NCI-H1694 treated with DMSO at 0.1 percent for 48 hours (cell line): ENCODE results near the gene SP110.
"Not testable (repeated sequence)": the region's sequence is repeated elsewhere in the genome, so short reads cannot be mapped to it uniquely, and the experiment has no call there.

ENCODE experiments used
- DNase-seq: peaks from one replicate; lab custom pipeline; 2025; lab: John Stamatoyannopoulos, UW

The SP110 gene

GRCh38 chr2:230224458-230224857 lies 4.7 kb upstream of the SP110 start:
- DNase-seq = no peak

DNA sequence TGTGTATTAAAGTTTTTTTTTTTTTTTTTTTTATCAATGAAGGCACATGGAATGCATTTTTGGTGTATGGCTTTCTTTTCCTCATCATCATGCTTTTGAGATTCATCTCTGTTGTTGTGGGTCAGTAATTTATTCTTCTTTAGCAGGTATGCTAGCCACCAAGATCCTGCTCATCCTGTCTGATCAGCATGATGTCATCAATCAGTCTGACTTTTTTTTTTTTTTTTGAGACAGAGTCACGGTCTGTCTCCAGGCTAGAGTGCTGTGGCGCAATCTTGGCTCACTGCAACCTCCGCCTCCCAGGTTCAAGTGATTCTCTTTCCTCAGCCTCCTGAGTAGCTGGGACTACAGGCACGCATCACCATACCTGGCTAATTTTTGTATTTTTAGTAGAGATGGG lies 3.0 kb upstream of the SP110 start:
- DNase-seq = not testable (repeated sequence)

GRCh38 chr2:230221493-230221892 lies 1.7 kb upstream of the SP110 start:
- DNase-seq = no peak

DNA sequence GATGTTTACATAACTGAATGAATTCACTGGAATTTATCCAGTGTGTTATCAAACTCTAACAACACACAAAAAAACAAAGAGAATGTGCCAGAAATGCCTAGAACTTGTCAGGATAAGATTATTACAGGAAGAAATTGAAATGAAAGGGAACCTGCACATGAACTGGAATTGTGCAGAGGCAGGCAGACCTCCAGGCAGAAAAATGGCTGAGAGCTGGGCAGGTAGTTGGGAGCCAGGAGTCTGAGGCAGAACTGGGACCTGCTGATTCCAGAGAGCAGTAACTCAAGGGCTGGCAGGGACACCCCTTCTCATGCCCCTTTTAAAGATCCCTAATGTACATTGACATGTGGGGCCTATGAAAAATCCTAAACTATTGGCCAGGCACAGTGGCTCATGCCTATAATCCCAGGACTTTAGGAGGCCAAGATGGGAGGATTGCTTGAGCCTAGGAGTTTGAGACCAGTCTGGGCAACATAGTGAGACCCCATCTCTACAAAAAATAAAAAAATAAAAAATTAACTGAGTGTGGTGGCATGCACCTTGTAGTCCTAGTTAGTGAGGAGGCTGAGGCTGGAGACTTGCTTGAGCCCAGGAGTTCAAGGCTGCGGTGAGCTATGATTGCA lies 674 bp upstream of the SP110 start:
- no peak for DNase-seq

- DNase-seq = no peak
These were observed 1.4 kb downstream of the SP110 start for GRCh38 chr2:230218421-230218820.

GRCh38 chr2:230217424-230217823 lies 2.4 kb downstream of the SP110 start:
- DNase-seq = no peak

DNA sequence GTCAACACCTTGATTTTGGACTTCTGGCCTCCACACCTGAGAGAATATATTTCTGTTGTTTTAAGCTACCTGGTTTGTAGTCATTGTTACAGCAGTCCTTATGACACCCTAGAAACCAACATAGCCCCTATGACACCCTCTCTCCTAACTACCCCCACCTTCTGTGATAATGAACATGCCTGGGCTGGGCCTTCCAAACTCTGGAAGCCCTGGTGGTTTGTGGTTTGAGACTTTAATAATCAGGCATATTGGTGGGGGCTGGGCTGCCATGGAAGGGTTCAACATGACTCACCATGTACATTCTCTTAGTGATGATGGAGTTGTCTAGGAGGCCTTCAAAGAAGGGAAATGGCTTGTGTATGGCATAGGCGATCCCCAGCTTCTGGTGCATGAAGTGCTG lies 3.3 kb downstream of the SP110 start:
- no peak for DNase-seq

DNA sequence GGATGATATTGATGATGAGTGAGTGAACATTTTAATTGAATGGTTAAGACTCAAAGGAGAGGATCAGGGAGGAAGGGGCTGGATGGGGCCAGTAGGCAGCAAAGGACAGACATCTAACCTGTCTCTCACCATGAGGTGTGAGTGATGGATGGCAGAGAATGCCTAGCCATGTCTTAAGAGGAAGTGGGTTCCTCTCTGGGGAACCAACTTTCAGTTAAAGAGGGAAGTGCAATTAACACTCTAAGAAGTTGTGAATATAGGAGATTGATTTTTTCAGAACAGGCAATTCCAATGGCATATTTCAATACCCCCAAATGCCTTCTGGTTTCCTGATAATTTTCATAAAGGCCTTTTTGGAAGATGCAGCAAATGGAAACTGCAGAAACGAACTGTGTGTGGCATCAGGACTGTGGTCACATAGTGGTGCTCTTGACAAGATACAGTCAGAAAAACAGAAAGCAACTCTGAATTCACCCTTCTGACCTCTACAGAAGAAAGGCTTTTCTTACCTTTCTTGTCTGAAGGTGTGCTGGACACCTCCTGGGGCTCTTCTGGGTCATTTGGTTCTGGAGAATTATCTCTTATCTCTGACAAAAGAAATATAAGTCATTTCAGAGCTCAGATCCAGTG lies 10.2 kb downstream of the SP110 start:
- no peak for DNase-seq

GRCh38 chr2:230208576-230208975 lies 11.2 kb downstream of the SP110 start:
- no peak for DNase-seq

- DNase-seq = no peak
These were observed 14.1 kb downstream of the SP110 start for GRCh38 chr2:230205721-230206120.

DNA sequence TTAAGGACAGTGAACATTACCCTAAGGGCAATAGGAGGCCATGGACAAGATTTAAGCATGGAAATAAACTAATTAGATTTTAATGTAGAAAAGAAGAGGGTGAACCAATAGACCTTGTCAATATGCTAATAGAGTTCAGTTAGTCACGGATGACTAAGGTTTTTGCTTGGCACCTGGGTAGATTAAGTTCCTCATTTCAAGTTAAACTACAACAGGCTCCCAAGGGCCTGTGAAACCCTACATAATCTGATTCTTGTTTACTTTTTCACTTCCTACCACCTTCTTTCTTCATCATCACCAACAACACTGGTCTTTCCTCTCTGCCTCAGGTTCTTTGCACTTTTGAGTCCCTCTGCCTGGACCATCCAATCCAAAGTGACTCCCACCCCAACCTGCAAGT lies 14.8 kb downstream of the SP110 start:
- DNase-seq = no peak

- no peak for DNase-seq
These were observed 16.6 kb downstream of the SP110 start for GRCh38 chr2:230203110-230203676.

- no peak for DNase-seq
These were observed 17.2 kb downstream of the SP110 start for GRCh38 chr2:230202430-230203109.

GRCh38 chr2:230184727-230185578 lies 34.8 kb downstream of the SP110 start:
- no peak for DNase-seq

GRCh38 chr2:230181195-230181594 lies 38.6 kb downstream of the SP110 start:
- DNase-seq = no peak

GRCh38 chr2:230179907-230180306 lies 39.9 kb downstream of the SP110 start:
- DNase-seq = no peak

DNA sequence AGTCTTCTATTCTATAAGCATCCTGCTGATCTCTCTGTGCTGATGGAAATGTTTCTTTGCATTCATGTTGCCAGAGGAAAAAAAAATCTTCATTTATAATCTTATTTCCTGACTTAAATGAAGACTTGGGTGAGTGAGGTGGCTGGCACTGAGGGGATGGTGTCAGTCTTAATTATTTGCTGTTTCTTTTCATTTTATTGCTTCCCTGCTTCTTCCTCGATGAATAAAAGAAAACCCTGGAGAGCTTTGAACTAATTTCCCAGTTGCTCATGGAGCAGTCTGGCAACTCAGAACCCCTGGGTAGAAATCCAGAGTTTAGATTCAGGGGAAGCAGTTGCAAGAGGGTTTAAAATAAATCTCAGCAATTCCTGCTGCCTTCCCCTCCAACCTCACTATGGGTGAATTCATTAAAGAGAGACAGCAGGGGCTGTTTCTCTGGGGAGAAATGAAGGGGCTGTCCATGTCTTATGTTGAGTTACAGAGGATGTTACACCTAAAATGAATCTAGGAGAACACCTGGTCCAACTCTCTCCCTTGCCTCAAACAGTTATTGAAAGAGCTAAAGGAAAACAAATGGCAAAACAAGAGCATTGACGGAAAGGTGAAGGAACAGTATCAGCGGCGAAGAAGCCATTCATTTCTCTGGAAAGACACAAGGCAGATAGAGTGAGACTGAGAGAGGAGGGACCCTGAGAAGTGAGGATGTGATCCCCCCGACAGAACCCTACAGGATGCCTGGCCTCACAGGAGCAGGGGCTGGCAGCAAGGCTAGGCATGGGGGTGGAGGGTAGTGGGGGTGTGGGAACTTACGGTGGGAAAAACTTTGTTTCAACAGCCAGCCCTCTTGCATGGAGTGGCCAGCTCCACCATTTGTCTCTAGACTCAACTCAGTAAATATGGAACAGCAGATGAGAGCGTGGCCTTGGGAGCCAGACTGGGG lies 41.0 kb downstream of the SP110 start:
- DNase-seq = no peak

DNA sequence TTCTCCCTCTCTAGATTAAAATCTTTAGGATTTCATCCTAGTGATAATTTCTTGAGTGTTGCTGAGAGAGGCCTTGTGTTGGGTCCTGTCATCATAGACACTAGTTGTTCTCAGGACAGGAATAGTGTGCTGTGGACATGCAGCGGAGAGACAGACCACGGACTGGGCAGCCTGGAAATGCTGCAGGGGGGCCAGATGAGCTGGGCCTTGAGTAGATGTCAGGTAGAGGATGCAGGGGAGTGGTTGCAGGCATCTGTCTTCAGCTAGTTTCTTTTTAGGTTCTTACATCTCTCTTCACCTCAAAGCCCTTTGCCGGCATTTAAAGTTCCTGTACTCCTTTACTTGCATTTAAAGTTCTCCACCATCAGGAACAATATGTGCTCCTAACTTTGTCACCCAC lies 42.8 kb downstream of the SP110 start:
- no peak for DNase-seq

DNA sequence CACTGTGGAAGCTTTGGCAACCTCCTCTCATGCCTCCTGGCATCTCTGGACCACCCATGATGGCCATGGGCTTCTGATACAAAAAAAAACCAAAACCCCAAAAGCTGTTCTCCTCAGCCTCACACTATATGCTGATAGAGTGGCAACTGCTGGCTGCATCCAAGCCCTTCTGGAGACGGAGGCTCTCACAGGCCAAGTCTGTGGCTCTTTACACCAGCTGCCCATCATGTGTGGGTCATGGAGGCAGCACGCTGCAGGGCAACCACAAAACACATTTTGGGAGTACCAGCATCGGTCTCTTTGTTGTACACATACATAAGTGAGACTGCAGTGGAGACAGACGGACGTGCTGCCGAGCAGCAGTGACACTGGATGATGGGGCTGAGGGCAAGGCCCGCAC lies 45.3 kb downstream of the SP110 start:
- DNase-seq = no peak

GRCh38 chr2:230172852-230173251 lies 46.9 kb downstream of the SP110 start:
- DNase-seq = no peak

DNA sequence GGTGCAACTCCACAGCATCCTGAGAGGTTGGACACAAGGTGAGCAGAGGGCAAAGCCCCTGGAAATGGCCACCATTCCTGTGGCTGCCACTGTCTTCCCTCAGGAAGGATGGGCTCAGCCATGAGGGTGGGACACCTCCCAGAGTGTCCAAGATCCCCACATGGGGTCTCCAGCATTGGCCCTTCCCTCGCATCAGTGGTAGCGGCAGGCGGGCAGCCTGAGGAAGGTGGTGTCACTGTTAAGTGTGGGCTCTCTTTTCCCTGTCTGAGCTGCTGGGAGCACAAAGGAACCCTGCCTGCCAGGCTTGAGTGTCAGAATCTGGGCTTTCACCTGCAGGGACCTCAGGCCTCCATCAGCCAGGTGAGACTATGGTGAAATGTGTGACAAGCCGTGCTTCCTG lies 47.6 kb downstream of the SP110 start:
- DNase-seq = no peak
